Natural killer cell (primary cell): ENCODE results near the gene OR7D4. TPM values are rescaled to one million over a fixed set of nuclear protein-coding genes. Genes with fewer than 3 reads are reported as not detected.

Experiments
- ATAC-seq, 3 donors: fragments of 150-1000 bp in 2 of 3; fragments of 200-7000 bp in 1 of 3; cut with Tn5 transposase; 1 replicate in 1 of 3; 2 replicates in 2 of 3; pipeline ENCODE4 v1.10.0; 2021; ENCODE audit warnings: mild to moderate bottlenecking in 2 of 3, moderate library complexity in 2 of 3
- DNase-seq, 2 donors: peaks; one replicate each; pipeline versions ENCODE4 v3.0.0 to v3.0.0-alpha.2; 2013 to 2021; ENCODE audit warnings: mixed read lengths in 1 of 2
- H3K27ac ChIP-seq: one replicate; pipeline ENCODE4 v1.5.1; 2013; ENCODE audit warnings: mild to moderate bottlenecking, low read length
- H3K27me3 ChIP-seq: one replicate; pipeline ENCODE4 v1.6.1; 2013; ENCODE audit warnings: low read length; ENCODE audit not compliant: control insufficient read depth, insufficient read depth
- H3K36me3 ChIP-seq: one replicate; pipeline ENCODE4 v1.6.1; 2013; ENCODE audit warnings: low read length; ENCODE audit not compliant: control insufficient read depth, insufficient read depth
- H3K4me1 ChIP-seq: one replicate; pipeline ENCODE4 v1.6.1; 2013; ENCODE audit warnings: low read length; ENCODE audit not compliant: control insufficient read depth, insufficient read depth
- H3K4me3 ChIP-seq: one replicate; pipeline ENCODE4 v1.5.1; 2013; ENCODE audit warnings: low read length
- H3K9me3 ChIP-seq: one replicate; pipeline ENCODE4 v1.6.1; 2013; ENCODE audit warnings: low read length; ENCODE audit not compliant: control insufficient read depth, insufficient read depth
- H3K27ac Mint-ChIP-seq, 2 donors: one replicate each; pipeline ENCODE4 v1.8.0; 2022; ENCODE audit warnings: mild to moderate bottlenecking in 2 of 2, mixed read lengths in 2 of 2, moderate library complexity in 1 of 2
- H3K27me3 Mint-ChIP-seq, 2 donors: one replicate each; pipeline ENCODE4 v1.8.0; 2022; ENCODE audit warnings: low read depth in 2 of 2, mixed read lengths in 2 of 2
- H3K36me3 Mint-ChIP-seq: one replicate; pipeline ENCODE4 v1.8.0; 2022; ENCODE audit warnings: mixed read lengths
- H3K4me1 Mint-ChIP-seq, 2 donors: one replicate each; pipeline ENCODE4 v1.8.0; 2022; ENCODE audit warnings: mixed read lengths in 2 of 2
- H3K4me3 Mint-ChIP-seq: one replicate; pipeline ENCODE4 v1.8.0; 2022; ENCODE audit warnings: mild to moderate bottlenecking, moderate library complexity, mixed read lengths
- H3K9me3 Mint-ChIP-seq, 2 donors: one replicate each; pipeline ENCODE4 v1.8.0; 2022; ENCODE audit warnings: mixed read lengths in 2 of 2
- CTCF ChIP-seq: fragments of 200-600 bp; IDR thresholded peaks from one replicate; pipeline ENCODE4 v1.8.0; 2022; ENCODE audit warnings: antibody characterized with exemption
- WGBS: methylation state at CpG from one replicate; pipeline ENCODE4 v1.1.7; 2013; ENCODE audit warnings: missing lambda C conversion rate; ENCODE audit not compliant: insufficient coverage; 5-methylcytosine and 5-hydroxymethylcytosine counted together
- intact Hi-C: fragments of 100-400 bp; cut with micrococcal nuclease; formaldehyde crosslinking; loops from one replicate; pipeline ENCODE4 v1.14.2; 2022
- total RNA-seq, 4 donors: library from RNA; stranded (reverse); fragments of 120-200 nt in 1 of 4; gene quantifications; one replicate each; pipeline versions ENCODE4 v1.2.3 to v1.2.4, GENCODE V29; 2013 to 2022

The OR7D4 gene
- total RNA-seq, 3 donors from 2014 or later (not counting 1 experiment from before 2014, with no cell fraction given), result not detected

GRCh38 chr19:9183000-9183399, 36.4 kb downstream of the OR7D4 start:
- no peak overlapping the region for H3K4me3 ChIP-seq
- no peak for TF ChIP-seq CTCF
- no peak overlapping the region for H3K27ac ChIP-seq
- no peaks in the 10 kb centered on the region for H3K36me3 Mint-ChIP-seq
- H3K4me3 Mint-ChIP-seq, result no peak overlapping the region
- no peak overlapping the region for H3K27ac Mint-ChIP-seq
- intact Hi-C loops, result no loop called here
- no peak for ATAC-seq
- no peaks in the 10 kb centered on the region for H3K4me1 Mint-ChIP-seq
- no peak for DNase-seq
- H3K9me3 ChIP-seq, result no peaks in the 10 kb centered on the region
- no peaks in the 10 kb centered on the region for H3K27me3 ChIP-seq
- 94% methylated on average over 17 of the region's 17 CpGs for WGBS
- H3K27me3 Mint-ChIP-seq, result peaks cover 0 to 7% of the 10 kb centered on the region in 2 donors
- H3K9me3 Mint-ChIP-seq, result peaks cover 0 to 2% of the 10 kb centered on the region in 2 donors
- H3K36me3 ChIP-seq, result no peaks in the 10 kb centered on the region
- H3K4me1 ChIP-seq, result no peaks in the 10 kb centered on the region

GRCh38 chr19:9178901-9179300, 40.5 kb downstream of the OR7D4 start, which contains the start of gene OR7D2:
OR7D2 (plus strand) TSS chr19:9178979; CDS start chr19:9185782, 6,803 bp downstream.
- intact Hi-C loops, result no loop called here
- H3K4me3 Mint-ChIP-seq, result no peak within 1 kb of the TSS
- H3K4me1 Mint-ChIP-seq, result no peaks in the 10 kb centered on the region
- ATAC-seq (no peak), DNase-seq (no peak)
- H3K27me3 Mint-ChIP-seq, result no peaks in the 10 kb centered on the region
- Histone ChIP-seq H3K4me1 (no peaks in the 10 kb centered on the region), H3K36me3 (no peaks in the 10 kb centered on the region), H3K4me3 (no peak within 1 kb of the TSS), H3K27me3 (no peaks in the 10 kb centered on the region), H3K27ac (no peak within 1 kb of the TSS), H3K9me3 (no peaks in the 10 kb centered on the region)
- TF ChIP-seq CTCF, result no peak
- H3K9me3 Mint-ChIP-seq, result no peaks in the 10 kb centered on the region
- H3K36me3 Mint-ChIP-seq, result no peaks in the 10 kb centered on the region
- no peak within 1 kb of the TSS for H3K27ac Mint-ChIP-seq
- 79% methylated on average over 4 of the region's 4 CpGs for WGBS

- no peaks in the 10 kb centered on the region for H3K4me1 Mint-ChIP-seq
- H3K9me3 Mint-ChIP-seq, result no peaks in the 10 kb centered on the region
- H3K4me3 Mint-ChIP-seq, result no peak overlapping the region
- TF ChIP-seq CTCF, result no peak
- Histone ChIP-seq H3K9me3 (no peaks in the 10 kb centered on the region), H3K27ac (no peak overlapping the region), H3K4me3 (no peak overlapping the region), H3K27me3 (no peaks in the 10 kb centered on the region), H3K4me1 (no peaks in the 10 kb centered on the region), H3K36me3 (no peaks in the 10 kb centered on the region)
- no peak for DNase-seq
- no peak overlapping the region for H3K27ac Mint-ChIP-seq
- no peaks in the 10 kb centered on the region for H3K36me3 Mint-ChIP-seq
- H3K27me3 Mint-ChIP-seq, result no peaks in the 10 kb centered on the region
- ATAC-seq, result no peak
- WGBS, result 95% methylated on average over 4 of the region's 5 CpGs
- intact Hi-C loops, result no loop called here
Measured at GRCh38 chr19:9175326-9175725, 44.1 kb downstream of the OR7D4 start.

- peaks cover 1% of the 10 kb centered on the region for H3K36me3 ChIP-seq
Measured at GRCh38 chr19:9171393-9171991, 47.9 kb downstream of the OR7D4 start.

More at GRCh38 chr19:9171393-9171991, 47.9 kb downstream of the OR7D4 start:
- no peak overlapping the region for H3K4me3 ChIP-seq
- no peak overlapping the region for H3K27ac ChIP-seq
- no peaks in the 10 kb centered on the region for H3K9me3 Mint-ChIP-seq
- no peaks in the 10 kb centered on the region for H3K9me3 ChIP-seq
- H3K4me3 Mint-ChIP-seq, result no peak overlapping the region
- ATAC-seq (no peak), DNase-seq (no peak)
- no peaks in the 10 kb centered on the region for H3K4me1 Mint-ChIP-seq
- H3K4me1 ChIP-seq, result no peaks in the 10 kb centered on the region
- H3K36me3 Mint-ChIP-seq, result peaks cover 8% of the 10 kb centered on the region
- H3K27ac Mint-ChIP-seq, result no peak overlapping the region
- intact Hi-C loops, result no loop called here
- TF ChIP-seq CTCF, result no peak
- no peaks in the 10 kb centered on the region for H3K27me3 Mint-ChIP-seq
- 93% methylated on average over 6 of the region's 6 CpGs for WGBS
- no peaks in the 10 kb centered on the region for H3K27me3 ChIP-seq
